GM19043 (cell line): ENCODE data around the gene ABCG1.
"Not testable (repeated sequence)": the region's sequence is repeated elsewhere in the genome, so short reads cannot be mapped to it uniquely, and the experiment has no call there.

Experiments
- ATAC-seq: cut with Tn5 transposase; IDR thresholded peaks from one replicate; pipeline ENCODE4 v1.9.1; 2021; ENCODE audit warnings: low read depth; ENCODE audit not compliant: unreplicated experiment

ABCG1 gene

GRCh38 chr21:42218836-42219605, at the start of gene ABCG1:
ABCG1 (plus strand) TSS chr21:42219140; CDS start chr21:42219263, 123 bp downstream.
- no peak for ATAC-seq

GRCh38 chr21:42169758-42170157, 49.2 kb upstream of the ABCG1 start:
- ATAC-seq, result no peak

GRCh38 chr21:42171091-42172053, 47.6 kb upstream of the ABCG1 start:
- no peak for ATAC-seq

- no peak for ATAC-seq
These were observed 46.1 kb upstream of the ABCG1 start for GRCh38 chr21:42172596-42173483.

GRCh38 chr21:42174173-42174572, 44.8 kb upstream of the ABCG1 start:
- ATAC-seq, result no peak

- no peak for ATAC-seq
These were observed 43.7 kb upstream of the ABCG1 start for GRCh38 chr21:42175110-42175710.

- ATAC-seq, result no peak
These were observed 42.1 kb upstream of the ABCG1 start for GRCh38 chr21:42176859-42177258.

GRCh38 chr21:42179316-42179715, 39.6 kb upstream of the ABCG1 start:
- no peak for ATAC-seq

- ATAC-seq, result not testable (repeated sequence)
These were observed 38.9 kb upstream of the ABCG1 start for GRCh38 chr21:42180001-42180400.

- no peak for ATAC-seq
These were observed 36.1 kb upstream of the ABCG1 start for GRCh38 chr21:42182713-42183371.

- no peak for ATAC-seq
These were observed 35.3 kb upstream of the ABCG1 start for GRCh38 chr21:42183374-42184266.

GRCh38 chr21:42186591-42186990, 32.3 kb upstream of the ABCG1 start:
- no peak for ATAC-seq

- peak; percentile 97 for ATAC-seq
These were observed 30.8 kb upstream of the ABCG1 start for GRCh38 chr21:42187976-42188653.

GRCh38 chr21:42188663-42189062, 30.3 kb upstream of the ABCG1 start:
- no peak for ATAC-seq

- no peak for ATAC-seq
These were observed 29.5 kb upstream of the ABCG1 start for GRCh38 chr21:42189431-42189830.

GRCh38 chr21:42189860-42190485, 29.0 kb upstream of the ABCG1 start:
- no peak for ATAC-seq

GRCh38 chr21:42190486-42190863, 28.5 kb upstream of the ABCG1 start:
- no peak for ATAC-seq

- no peak for ATAC-seq
These were observed 27.9 kb upstream of the ABCG1 start for GRCh38 chr21:42191064-42191463.
